Keratinocyte (primary cell): ENCODE results near the gene PAX8. TPM values are rescaled to one million over a fixed set of nuclear protein-coding genes. Genes with fewer than 3 reads are reported as not detected.

Experiments used
- DNase-seq: peaks from one replicate; pipeline ENCODE4 v3.0.0-alpha.2; 2011; ENCODE audit warnings: low read depth, missing footprints, low spot score
- FAIRE-seq: peaks from 2 replicates; lab custom pipeline; 2011; peaks lifted over from hg19 to GRCh38; lab: Jason Lieb, UNC
- H2AFZ ChIP-seq: 2 replicates; pipeline ENCODE4 v1.6.0; 2012; ENCODE audit warnings: low read length, control low read depth, inconsistent platforms; ENCODE audit not compliant: control insufficient read depth
- H3K27ac ChIP-seq: 2 replicates; pipeline ENCODE4 v1.5.1; 2011; ENCODE audit warnings: low read length; ENCODE audit not compliant: control insufficient read depth, insufficient read depth
- H3K27me3 ChIP-seq: 3 replicates; pipeline ENCODE4 v1.6.0; 2011; ENCODE audit warnings: low read length; ENCODE audit not compliant: control insufficient read depth, insufficient read depth; ENCODE audit errors: extremely low read depth
- H3K36me3 ChIP-seq, 2 experiments: 2 replicates in 1 of 2; 3 replicates in 1 of 2; pipeline ENCODE4 v1.5.1; 2011; ENCODE audit warnings: low read length in 2 of 2, mild to moderate bottlenecking in 1 of 2; ENCODE audit not compliant: control insufficient read depth in 2 of 2, insufficient read depth in 2 of 2; ENCODE audit errors: extremely low read depth in 1 of 2
- H3K4me1 ChIP-seq: 3 replicates; pipeline ENCODE4 v1.5.1; 2011; ENCODE audit warnings: low read length; ENCODE audit not compliant: control insufficient read depth, insufficient read depth; ENCODE audit errors: extremely low read depth
- H3K4me2 ChIP-seq: 3 replicates; pipeline ENCODE4 v1.6.0; 2011; ENCODE audit warnings: low read depth, low read length; ENCODE audit not compliant: control insufficient read depth, insufficient read depth; ENCODE audit errors: extremely low read depth
- H3K4me3 ChIP-seq, 3 experiments: fragments of 200-600 bp in 1 of 3; sonication (generic) in 1 of 3; 2 replicates in 2 of 3; 3 replicates in 1 of 3; pipeline ENCODE4 v1.5.1; 2011 to 2016; ENCODE audit warnings: low read length in 3 of 3, mild to moderate bottlenecking in 3 of 3, control low read depth in 2 of 3, inconsistent platforms in 1 of 3, low read depth in 1 of 3, mixed read lengths in 1 of 3, mixed run types in 1 of 3, moderate library complexity in 1 of 3; ENCODE audit not compliant: control insufficient read depth in 2 of 3, insufficient read depth in 2 of 3; ENCODE audit errors: extremely low read depth in 1 of 3
- H3K79me2 ChIP-seq: 2 replicates; pipeline ENCODE4 v1.6.0; 2012; ENCODE audit warnings: low read length; ENCODE audit not compliant: control insufficient read depth, insufficient read depth
- H3K9ac ChIP-seq: 3 replicates; pipeline ENCODE4 v1.6.0; 2011; ENCODE audit warnings: low read length; ENCODE audit not compliant: control insufficient read depth, insufficient read depth; ENCODE audit errors: extremely low read depth
- H3K9me1 ChIP-seq: 3 replicates; pipeline ENCODE4 v1.6.0; 2011; ENCODE audit warnings: low read length; ENCODE audit not compliant: control insufficient read depth, insufficient read depth; ENCODE audit errors: extremely low read depth
- H3K9me3 ChIP-seq: 2 replicates; pipeline ENCODE4 v1.5.1; 2012; ENCODE audit warnings: low read depth, low read length; ENCODE audit not compliant: control insufficient read depth
- H4K20me1 ChIP-seq: 3 replicates; pipeline ENCODE4 v1.6.0; 2011; ENCODE audit warnings: low read length; ENCODE audit not compliant: control insufficient read depth, insufficient read depth; ENCODE audit errors: extremely low read depth
- EZH2 ChIP-seq: IDR thresholded peaks from one replicate; pipeline ENCODE4 v1.6.1; 2012; ENCODE audit warnings: inconsistent platforms, mild to moderate bottlenecking, low read length, moderate library complexity
- dilution Hi-C: fragments of 300-500 bp; cut with MboI; formaldehyde crosslinking; loops from one replicate; pipeline ENCODE4 v1.7.0; 2020; ENCODE audit warnings: low sequenced_read_pairs; ENCODE audit not compliant: extremely low pct_ligation_motif_present
- polyA plus RNA-seq, 5 experiments: library from polyadenylated mRNA; depleted of rRNA in 3 of 5; stranded (reverse) in 3 of 5; stranded (forward) in 1 of 5; unstranded in 1 of 5; fragments of >200 nt; gene quantifications; 1 replicate in 1 of 5; 2 replicates in 3 of 5; 3 replicates in 1 of 5; pipeline versions ENCODE4 v1.2.1 to v1.2.3, GENCODE V29; 2011 to 2012; ENCODE audit warnings: missing spikeins in 2 of 5, low read depth in 1 of 5, low replicate concordance in 1 of 5
- TF ChIP-seq, protein P1 (sequence below), 3 experiments: IDR thresholded peaks in 1 of 3; conservative IDR thresholded peaks in 1 of 3; optimal IDR thresholded peaks in 1 of 3; 2 replicates in 2 of 3; 3 replicates in 1 of 3; pipeline versions ENCODE3 to v1.5.1; 2011; ENCODE audit warnings: low read length in 3 of 3, mild to moderate bottlenecking in 3 of 3, moderate library complexity in 2 of 3, control low read depth in 1 of 3, inconsistent platforms in 1 of 3; ENCODE audit not compliant: insufficient read depth in 2 of 3; ENCODE audit errors: extremely low read depth in 1 of 3

PAX8 gene
- polyA plus RNA-seq, 1 donor (not counting 4 experiments of a cell fraction or from before 2014, with no cell fraction given): 3.4 TPM

DNA sequence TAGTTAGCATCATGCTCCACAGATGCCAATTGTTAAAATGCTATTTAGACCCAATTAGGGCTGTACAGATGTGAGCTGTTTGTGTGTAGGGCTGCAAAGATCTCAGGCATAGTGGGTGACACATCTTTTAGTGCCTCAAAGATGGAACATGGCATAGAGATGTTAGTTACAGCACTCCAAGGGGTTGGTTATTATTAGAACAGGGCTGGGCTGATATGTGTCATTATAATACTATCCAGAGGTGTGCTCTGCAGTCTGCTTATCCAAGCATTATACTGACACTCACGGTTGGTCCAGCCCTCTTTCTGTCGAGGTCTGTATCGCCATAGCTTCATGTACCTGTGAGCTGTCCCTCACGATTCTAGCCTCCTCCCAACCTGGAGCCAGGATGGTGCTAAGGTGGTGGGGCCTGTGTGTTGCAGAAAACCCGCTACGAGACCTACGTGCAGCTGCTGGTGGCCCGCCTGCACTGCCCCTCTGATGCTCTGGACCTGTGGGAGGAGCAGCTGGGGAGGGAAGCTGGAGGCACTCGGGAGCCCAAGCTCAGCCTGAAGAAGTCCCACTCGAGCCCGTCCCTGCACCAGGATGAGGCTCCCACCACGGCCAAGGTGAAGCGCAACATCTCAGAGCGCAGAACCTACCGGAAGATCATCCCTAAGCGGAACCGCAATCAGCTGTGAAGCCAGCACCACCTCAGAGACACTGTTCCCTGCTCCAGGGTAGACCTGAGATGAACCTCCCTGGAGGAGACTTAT lies 77.8 kb downstream of the PAX8 start:
- H3K4me2 ChIP-seq: peak overlapping the region; percentile 6
- no peak overlapping the region for H3K4me3 ChIP-seq
- H3K36me3 ChIP-seq: peaks cover 15 to 17% of the 10 kb centered on the region in 2 experiments
- H3K9me3 ChIP-seq: no peaks in the 10 kb centered on the region
- dilution Hi-C loops: no loop called here
- H3K27ac ChIP-seq: peak overlapping the region; percentile 65
- no peaks in the 10 kb centered on the region for H3K9me1 ChIP-seq
- H3K4me1 ChIP-seq: peaks cover 32% of the 10 kb centered on the region
- TF ChIP-seq EZH2: no peak
- TF ChIP-seq, protein P1, sequence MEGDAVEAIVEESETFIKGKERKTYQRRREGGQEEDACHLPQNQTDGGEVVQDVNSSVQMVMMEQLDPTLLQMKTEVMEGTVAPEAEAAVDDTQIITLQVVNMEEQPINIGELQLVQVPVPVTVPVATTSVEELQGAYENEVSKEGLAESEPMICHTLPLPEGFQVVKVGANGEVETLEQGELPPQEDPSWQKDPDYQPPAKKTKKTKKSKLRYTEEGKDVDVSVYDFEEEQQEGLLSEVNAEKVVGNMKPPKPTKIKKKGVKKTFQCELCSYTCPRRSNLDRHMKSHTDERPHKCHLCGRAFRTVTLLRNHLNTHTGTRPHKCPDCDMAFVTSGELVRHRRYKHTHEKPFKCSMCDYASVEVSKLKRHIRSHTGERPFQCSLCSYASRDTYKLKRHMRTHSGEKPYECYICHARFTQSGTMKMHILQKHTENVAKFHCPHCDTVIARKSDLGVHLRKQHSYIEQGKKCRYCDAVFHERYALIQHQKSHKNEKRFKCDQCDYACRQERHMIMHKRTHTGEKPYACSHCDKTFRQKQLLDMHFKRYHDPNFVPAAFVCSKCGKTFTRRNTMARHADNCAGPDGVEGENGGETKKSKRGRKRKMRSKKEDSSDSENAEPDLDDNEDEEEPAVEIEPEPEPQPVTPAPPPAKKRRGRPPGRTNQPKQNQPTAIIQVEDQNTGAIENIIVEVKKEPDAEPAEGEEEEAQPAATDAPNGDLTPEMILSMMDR (optimal IDR thresholded peaks at IDR 0.05 in 1 of 3, IDR thresholded peaks at IDR 0.05 in 1 of 3, conservative IDR thresholded peaks at IDR 0.05 in 1 of 3; ENCODE audit: extremely low read depth in 1 of 3, insufficient read depth in 2 of 3, low read length in 3 of 3): no peak
- no peak overlapping the region for H2AFZ ChIP-seq
- DNase-seq: no peak
- peak; percentile 86 for FAIRE-seq
- H4K20me1 ChIP-seq: no peaks in the 10 kb centered on the region
- H3K79me2 ChIP-seq: peaks cover 8% of the 10 kb centered on the region
- no peaks in the 10 kb centered on the region for H3K27me3 ChIP-seq
- H3K9ac ChIP-seq: no peak overlapping the region

DNA sequence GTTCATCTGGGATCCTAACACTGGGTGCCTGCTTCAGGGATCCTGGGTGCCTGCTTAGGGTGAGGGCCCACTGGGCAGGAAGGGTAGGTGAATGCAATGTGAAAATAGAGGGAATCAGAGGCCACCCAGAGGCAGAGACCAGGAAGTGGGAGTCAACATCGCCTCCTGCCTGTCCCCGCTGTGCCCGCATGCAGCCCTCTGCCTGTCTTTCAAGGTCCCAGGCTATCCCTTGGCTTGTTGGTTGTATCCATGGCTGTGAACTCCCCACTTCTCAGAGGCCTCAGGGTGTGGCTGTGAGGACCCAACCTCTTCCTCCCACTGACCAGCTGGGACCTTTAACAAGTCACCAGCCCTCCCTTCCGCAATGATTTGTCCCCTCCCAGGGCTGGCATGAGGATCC lies 78.5 kb downstream of the PAX8 start:
- Histone ChIP-seq H3K36me3 (peaks cover 15 to 17% of the 10 kb centered on the region in 2 experiments), H3K9ac (peak overlapping the region; percentile 14), H3K9me1 (no peaks in the 10 kb centered on the region), H2AFZ (no peak overlapping the region), H3K27me3 (no peaks in the 10 kb centered on the region), H3K4me3 (no peak overlapping the region), H3K79me2 (peaks cover 8% of the 10 kb centered on the region), H4K20me1 (no peaks in the 10 kb centered on the region), H3K4me1 (peaks cover 32% of the 10 kb centered on the region), H3K27ac (peak overlapping the region; percentile 65), H3K9me3 (no peaks in the 10 kb centered on the region), H3K4me2 (peak overlapping the region; percentile 48)
- no peak for TF ChIP-seq EZH2
- TF ChIP-seq, protein P1 (optimal IDR thresholded peaks at IDR 0.05 in 1 of 3, IDR thresholded peaks at IDR 0.05 in 1 of 3, conservative IDR thresholded peaks at IDR 0.05 in 1 of 3; ENCODE audit: extremely low read depth in 1 of 3, insufficient read depth in 2 of 3, low read length in 3 of 3): peak; percentile 28 to 43 (median 30)
- DNase-seq: no peak
- dilution Hi-C loops: no loop called here
- FAIRE-seq: no peak
